ENCODE results near the gene PXK.

DNA sequence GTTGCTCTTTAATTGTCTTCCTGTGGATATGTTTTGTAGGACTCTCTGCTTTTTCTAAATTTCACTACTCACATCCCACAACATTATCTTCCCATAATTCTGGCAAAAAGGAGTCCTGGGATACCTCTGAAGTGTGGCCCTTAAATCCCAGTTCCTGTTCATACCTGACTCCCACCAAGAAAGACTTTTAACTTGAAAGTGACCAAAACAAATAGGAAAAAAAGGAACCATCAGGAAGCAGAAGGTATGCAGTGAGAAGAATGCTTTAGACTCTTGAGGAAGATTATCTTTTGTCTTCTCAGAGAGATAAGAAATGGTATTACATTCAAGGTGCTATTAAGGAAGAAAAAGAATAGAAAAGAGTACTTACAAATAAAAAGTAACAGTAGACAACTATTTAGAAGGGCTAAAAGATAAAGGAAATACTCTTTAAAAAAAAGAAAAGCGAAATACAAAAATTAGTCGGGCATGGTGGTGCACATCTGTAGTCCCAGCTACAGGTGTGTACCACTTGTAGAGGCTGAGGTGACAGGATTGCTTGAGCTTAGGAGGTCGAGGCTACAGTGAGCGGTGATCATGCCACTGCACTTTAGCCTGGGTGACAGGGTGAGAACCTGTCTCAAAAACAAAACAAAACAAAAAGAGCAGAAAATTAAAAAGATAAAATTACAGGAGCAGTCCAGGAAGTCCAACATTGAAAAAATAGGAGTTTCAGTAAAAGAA, 46.8 kb downstream of the PXK start:
- TF ChIP-seq CTCF (IDR thresholded peaks at IDR 0.05), result no peak
- TF ChIP-seq EZH2phosphoT487 (IDR thresholded peaks at IDR 0.05), result no peak
- no peak for TF ChIP-seq EZH2 (IDR thresholded peaks at IDR 0.05)
